ENCODE data around the gene RPS19BP1.
"Not testable (repeated sequence)": the region's sequence is repeated elsewhere in the genome, so short reads cannot be mapped to it uniquely, and the experiment has no call there.

The RPS19BP1 gene

DNA sequence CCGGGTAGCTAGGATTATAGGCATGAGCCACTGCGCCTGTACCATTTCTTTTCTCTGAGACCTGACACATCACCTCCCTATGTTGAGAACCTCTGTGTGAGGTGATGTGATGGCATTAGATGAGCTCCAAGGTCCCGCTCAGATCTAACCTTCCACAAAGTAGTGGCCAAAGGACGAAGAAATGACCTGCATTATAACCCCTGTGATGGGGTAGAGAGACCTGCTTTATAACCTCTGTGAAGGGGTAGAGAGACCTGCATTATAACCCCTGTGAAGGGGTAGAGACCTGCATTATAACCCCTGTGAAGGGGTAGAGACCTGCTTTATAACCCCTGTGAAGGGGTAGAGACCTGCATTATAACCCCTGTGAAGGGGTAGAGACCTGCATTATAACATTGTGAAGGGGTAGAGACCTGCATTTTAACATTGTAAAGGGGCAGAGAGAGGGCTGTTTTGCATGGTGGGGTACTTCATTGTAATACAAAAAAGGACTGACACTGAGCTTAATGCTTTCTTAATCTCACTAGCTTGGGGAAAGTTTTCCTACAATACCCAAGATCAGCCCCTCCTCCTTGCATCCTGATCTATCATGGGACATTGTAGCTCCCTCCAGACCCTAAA lies 21.9 kb downstream of the RPS19BP1 start:
- DNase-seq, result no peak

- no peak for DNase-seq
These were observed 24.2 kb downstream of the RPS19BP1 start for GRCh38 chr22:39508393-39508792.

DNA sequence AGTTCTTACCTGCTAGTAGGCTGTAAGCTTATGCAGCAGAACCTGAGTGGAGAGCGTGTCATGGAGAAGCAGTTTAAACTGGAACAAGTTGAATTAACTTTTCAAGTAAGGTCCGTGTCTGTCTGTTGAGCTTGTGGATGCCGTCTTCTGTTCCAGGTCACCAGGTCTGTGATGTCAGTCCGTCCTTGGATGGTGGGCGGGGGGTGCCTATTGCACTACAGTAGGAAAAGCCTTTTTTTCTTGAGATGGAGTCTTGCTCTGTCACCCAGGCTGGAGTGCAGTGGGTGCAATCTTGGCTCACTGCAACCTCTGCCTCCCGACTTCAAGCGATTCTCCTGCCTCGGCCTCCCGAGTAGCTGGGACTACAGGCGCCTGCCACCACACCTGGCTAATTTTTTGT lies 25.5 kb downstream of the RPS19BP1 start:
- not testable (repeated sequence) for DNase-seq

DNA sequence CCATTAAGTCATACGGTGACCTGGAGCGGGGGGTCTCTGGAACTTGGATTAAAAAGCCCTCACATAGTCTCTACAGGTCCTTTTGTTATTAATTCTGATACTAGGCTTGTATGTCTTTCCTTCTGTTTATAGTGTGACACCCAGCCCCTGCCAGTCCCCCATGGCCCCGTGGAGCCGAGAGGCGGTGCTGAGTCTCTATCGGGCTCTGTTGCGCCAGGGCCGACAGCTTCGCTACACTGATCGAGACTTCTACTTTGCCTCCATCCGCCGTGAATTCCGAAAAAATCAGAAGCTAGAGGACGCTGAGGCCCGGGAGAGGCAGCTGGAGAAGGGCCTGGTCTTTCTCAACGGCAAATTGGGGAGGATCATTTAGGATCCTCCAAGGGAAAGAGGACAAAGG lies 28.5 kb downstream of the RPS19BP1 start:
- DNase-seq, result no peak

GRCh38 chr22:39503630-39504029 lies 28.9 kb downstream of the RPS19BP1 start:
- no peak for DNase-seq

DNA sequence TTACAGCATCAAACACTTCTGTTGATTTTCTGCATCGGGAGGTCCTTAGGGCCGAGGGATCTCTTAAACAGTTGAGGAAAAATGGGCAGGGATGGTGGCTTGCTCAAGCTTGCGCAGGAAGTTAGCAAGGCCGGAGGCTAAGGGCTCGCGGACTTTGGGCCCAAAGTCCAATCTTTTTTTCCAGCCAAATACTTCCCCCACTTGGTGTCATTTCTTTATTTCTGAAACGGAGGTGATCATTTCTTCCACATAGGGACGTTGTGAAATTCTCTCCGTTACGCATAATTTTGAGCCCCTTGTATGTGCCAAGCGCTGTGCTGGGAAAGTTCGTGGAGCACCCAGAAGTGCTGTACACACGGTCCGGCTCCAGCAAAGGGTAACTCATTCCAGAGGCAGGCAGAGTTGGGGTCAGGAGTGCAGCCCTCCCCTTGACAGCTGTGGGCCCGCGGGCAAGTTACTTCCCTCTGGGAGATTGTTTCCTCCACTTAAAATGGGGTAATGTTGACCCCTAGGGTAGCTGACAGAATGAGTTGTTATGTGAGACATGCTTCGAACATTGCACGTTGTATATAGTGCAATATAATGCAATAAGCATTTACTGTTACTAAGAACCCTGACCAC lies 29.6 kb downstream of the RPS19BP1 start:
- no peak for DNase-seq

- peak; percentile 96 for DNase-seq
These were observed 30.3 kb downstream of the RPS19BP1 start, which contains the start of gene MIEF1 for GRCh38 chr22:39502109-39502788. TSS of gene MIEF1 (plus strand) at chr22:39502290. CDS start at chr22:39511295, 9,005 bp downstream.

DNA sequence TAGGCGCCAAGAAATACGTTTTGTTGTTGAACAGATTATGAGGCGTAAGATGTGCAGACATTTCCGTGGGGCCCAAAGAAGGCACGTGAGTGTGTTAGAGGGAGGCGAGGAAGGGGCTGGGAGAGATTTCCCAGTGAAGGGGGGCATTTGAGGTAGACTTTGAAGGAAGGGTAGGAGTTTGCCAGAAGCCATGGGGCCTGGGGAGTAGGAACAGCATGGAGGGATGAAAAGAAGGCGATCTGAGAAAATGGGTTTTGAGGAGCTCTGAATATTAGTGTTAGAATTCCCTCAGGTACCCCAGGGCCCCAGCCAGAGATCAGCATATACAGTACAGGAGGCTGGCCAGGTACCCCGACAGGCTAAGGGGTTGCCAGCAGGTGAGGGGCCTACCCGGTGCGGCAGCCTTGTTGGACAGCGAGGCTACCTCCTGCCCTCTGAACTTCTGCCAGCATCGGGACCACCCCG lies 30.9 kb downstream of the RPS19BP1 start:
- DNase-seq, result no peak

DNA sequence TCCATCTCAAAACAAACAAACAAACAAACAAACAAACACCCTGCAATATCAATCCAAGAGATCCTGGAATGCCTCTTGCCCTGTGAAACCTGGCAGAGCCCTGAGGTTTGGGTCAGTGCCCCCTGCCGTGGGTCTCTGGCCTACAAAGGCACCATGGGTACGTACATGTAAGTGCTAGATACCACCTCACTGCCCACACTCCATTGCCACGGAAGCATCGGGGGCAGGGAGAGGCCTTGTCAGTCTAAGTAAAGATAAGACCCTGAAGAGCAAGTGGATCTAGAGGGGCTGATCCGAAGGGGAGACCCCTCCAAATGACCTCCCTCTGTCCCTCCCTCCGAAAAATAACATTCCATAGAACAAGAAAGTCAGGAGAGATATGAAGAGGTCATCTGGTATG lies 32.4 kb downstream of the RPS19BP1 start:
- no peak for DNase-seq

DNA sequence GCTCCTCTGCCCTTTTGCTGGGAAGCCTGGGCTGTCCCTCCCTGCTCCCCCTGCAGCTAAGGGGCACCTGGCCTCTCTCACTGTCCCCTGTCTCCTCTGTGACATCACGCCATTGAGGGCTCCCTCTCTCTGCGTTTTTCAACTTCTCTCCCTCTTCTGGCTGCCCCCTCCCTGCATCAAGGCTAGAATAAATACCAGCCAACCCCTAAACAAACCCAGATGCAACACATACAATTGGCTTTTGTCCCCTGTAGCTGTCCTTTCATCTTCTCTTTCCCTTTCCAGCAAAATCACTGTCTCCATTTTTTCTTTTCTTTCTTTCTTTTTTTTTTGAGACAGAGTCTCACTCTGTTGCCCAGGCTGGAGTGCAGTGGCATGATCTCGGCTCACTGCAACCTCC lies 33.7 kb downstream of the RPS19BP1 start:
- DNase-seq, result no peak

GRCh38 chr22:39498368-39498767 lies 34.2 kb downstream of the RPS19BP1 start:
- no peak for DNase-seq

DNA sequence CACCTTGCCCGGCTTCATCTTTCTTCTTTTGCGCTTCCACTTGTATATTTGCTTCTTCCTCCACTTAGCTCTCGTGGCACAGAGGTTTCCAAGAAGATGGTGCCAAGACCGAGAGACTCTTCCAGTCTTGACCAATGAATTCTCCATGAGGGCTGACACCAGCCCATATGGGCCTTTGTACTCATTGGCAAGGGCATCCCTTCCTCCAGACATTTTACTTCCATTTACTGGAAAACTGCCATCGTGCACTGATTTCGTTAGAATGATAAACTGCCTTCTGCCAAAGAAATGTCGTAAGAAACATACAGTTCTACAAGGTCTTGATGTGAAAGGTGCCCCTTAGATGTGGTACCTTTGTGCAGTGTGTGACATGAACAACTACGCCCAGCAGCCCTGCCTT lies 35.1 kb downstream of the RPS19BP1 start:
- no peak for DNase-seq

- peak; percentile 65 for DNase-seq
These were observed 36.3 kb downstream of the RPS19BP1 start for GRCh38 chr22:39496131-39496838.

- DNase-seq, result no peak
These were observed 38.0 kb downstream of the RPS19BP1 start for GRCh38 chr22:39494471-39495120.

GRCh38 chr22:39493759-39494158 lies 38.8 kb downstream of the RPS19BP1 start:
- peak; percentile 93 for DNase-seq

GRCh38 chr22:39492186-39492585 lies 40.4 kb downstream of the RPS19BP1 start:
- no peak for DNase-seq

GRCh38 chr22:39491696-39492095 lies 40.9 kb downstream of the RPS19BP1 start:
- no peak for DNase-seq

DNA sequence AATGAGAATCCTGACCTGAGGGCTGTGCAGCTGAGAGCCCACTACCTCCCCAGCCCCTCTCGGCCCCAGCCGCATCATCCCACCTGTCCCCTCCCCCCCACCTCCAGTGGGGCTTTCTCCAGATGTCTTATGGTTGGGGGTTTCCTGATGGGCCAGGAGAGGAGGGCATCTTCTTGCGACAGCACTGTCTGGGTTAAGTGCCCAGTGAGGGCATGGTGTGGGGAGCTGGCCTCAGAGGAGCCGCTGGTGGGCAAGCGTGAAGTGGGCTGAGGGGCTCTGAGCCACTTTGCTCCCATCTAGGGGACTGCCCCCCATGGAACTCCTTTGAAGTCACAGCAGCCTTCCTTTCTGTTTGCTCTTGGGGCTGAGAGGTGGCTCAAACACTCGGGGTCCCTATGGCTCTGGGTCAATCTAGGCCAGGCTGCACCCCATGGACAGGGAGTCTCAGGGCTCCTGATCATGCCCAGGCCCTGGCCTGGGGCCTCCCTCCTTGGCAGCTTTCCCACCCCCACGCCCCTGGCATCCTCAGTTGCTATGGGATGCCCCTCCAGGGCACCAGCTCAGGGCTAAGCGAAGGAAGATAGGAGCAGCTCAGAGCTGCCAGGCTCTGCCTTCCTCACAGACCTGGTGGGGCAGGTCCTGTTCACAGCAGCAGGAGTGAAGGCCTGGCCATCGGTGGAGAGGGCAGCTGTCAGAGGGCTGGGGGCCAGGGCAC lies 41.4 kb downstream of the RPS19BP1 start:
- DNase-seq, result no peak

- DNase-seq, result peak; percentile 74
These were observed 42.3 kb downstream of the RPS19BP1 start for GRCh38 chr22:39490135-39490798.

DNA sequence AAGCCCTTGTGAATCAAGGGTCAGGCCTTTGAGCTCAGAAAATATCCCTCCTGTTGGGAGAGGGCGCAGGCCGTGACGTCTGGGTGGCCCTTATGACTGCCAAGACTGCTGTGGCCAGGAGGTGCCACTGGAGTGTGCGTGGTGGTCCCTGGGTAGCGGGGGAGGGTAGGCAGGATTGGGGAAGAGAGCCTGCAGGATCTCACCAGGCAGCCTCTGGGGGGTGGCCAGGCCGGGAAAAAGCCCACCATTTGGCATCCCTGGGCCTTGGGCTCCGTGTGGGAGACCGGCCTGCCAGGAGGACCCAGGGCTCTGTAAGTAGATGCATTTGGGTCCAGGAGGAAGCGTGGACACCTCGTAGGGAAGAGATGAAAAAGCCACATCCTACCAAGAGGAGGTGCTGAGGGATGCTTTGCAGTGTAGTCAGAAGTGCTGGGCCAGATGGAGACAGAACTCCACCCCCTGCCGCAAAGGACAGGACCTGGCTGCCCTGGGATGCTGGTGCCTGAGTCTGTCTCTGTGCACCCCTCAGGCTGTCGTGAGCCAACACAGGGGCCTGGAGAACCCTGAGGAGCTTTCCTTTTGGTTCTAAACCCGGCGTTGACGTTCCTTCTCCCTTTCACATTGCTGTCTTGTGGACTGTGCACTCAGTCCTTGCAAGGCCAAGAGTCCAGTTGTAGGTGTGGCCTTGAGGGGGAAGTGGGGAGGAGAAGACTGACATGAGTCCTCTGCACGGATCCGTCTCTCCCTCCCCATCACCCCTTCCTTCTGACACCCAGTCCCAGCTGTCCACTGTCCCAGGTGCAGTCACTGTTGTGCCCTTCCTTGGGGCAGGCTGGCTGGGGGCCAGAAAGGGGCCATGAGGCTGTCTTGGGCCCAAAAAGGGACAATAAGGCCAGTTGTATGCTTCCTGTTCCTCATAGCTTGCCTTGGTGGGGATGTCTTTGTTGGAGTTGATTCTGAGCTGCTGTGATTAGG lies 43.2 kb downstream of the RPS19BP1 start:
- DNase-seq, result no peak
